Breast epithelium (tissue), 3 donors: ENCODE results near the gene TLE2.

ENCODE experiments used
- POLR2A ChIP-seq: fragments of 450-650 bp; IDR thresholded peaks from one replicate; pipeline ENCODE4 v1.6.1; 2016; ENCODE audit warnings: antibody characterized with exemption, mild to moderate bottlenecking, moderate library complexity
- POLR2AphosphoS5 ChIP-seq, 3 donors: sonication (generic); formaldehyde crosslinking; IDR thresholded peaks; one replicate each; pipeline ENCODE4 v1.6.1; 2017; ENCODE audit warnings: antibody characterized with exemption in 3 of 3
- TF ChIP-seq, protein P1 (sequence below), 3 donors: fragments of 450-650 bp; IDR thresholded peaks; one replicate each; pipeline ENCODE4 v1.5.1; 2016 to 2017; ENCODE audit warnings: antibody characterized with exemption in 3 of 3, mild to moderate bottlenecking in 3 of 3, moderate library complexity in 3 of 3

DNA sequence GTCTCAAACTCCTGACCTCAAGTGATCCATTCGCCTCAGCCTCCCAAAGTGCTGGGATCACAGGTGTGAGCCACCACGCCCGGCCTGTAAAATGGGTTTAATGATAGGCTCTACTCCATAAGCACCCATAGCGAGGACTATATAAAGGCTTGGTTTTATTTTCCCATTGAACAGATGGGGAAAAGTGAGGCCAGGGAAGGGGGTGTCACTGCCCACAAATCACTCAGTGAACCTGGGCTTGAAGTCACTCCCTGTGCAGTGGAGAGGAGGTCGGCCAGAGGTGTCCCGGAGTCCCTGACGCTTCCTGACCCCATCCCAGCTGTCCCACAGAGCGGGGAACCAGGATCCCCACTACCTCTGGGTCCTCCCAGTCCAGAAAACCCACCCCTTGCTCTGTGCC, 14.9 kb downstream of the TLE2 start:
- TF ChIP-seq, protein P1, sequence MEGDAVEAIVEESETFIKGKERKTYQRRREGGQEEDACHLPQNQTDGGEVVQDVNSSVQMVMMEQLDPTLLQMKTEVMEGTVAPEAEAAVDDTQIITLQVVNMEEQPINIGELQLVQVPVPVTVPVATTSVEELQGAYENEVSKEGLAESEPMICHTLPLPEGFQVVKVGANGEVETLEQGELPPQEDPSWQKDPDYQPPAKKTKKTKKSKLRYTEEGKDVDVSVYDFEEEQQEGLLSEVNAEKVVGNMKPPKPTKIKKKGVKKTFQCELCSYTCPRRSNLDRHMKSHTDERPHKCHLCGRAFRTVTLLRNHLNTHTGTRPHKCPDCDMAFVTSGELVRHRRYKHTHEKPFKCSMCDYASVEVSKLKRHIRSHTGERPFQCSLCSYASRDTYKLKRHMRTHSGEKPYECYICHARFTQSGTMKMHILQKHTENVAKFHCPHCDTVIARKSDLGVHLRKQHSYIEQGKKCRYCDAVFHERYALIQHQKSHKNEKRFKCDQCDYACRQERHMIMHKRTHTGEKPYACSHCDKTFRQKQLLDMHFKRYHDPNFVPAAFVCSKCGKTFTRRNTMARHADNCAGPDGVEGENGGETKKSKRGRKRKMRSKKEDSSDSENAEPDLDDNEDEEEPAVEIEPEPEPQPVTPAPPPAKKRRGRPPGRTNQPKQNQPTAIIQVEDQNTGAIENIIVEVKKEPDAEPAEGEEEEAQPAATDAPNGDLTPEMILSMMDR (IDR thresholded peaks at IDR 0.05): no peak
- TF ChIP-seq POLR2AphosphoS5 (IDR thresholded peaks at IDR 0.05): no peak
- TF ChIP-seq POLR2A: no peak
